Measurements from ENCODE around the gene ZSCAN30.

The ZSCAN30 gene

DNA sequence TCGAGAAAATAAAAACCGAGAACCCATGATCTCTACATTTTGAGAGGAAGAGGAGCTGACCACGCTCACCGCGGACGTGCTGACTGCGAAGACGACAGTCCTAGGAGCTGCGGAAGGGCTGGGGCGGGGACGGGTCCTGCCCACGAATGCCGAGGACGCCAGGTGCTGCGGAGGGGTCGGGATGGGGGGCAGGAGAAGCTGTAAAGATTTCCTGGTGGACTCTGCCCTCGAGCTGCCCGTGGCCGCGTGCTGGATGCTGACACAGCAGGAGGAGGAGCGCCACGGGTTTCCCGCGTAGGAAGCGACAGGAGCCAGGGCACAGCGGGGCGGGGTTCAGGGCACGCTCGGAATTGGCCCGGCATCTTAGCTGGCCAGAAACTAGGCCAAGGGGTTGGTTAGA lies 22.2 kb downstream of the ZSCAN30 start:
- DNase-seq (ENCODE audit: low read depth), result no peak
- H3K4me3 ChIP-seq (ENCODE audit: low read depth, low read length), result no peak overlapping the region
- TF ChIP-seq, protein P1, sequence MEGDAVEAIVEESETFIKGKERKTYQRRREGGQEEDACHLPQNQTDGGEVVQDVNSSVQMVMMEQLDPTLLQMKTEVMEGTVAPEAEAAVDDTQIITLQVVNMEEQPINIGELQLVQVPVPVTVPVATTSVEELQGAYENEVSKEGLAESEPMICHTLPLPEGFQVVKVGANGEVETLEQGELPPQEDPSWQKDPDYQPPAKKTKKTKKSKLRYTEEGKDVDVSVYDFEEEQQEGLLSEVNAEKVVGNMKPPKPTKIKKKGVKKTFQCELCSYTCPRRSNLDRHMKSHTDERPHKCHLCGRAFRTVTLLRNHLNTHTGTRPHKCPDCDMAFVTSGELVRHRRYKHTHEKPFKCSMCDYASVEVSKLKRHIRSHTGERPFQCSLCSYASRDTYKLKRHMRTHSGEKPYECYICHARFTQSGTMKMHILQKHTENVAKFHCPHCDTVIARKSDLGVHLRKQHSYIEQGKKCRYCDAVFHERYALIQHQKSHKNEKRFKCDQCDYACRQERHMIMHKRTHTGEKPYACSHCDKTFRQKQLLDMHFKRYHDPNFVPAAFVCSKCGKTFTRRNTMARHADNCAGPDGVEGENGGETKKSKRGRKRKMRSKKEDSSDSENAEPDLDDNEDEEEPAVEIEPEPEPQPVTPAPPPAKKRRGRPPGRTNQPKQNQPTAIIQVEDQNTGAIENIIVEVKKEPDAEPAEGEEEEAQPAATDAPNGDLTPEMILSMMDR (IDR thresholded peaks at IDR 0.05; ENCODE audit: low read depth, low read length, missing control alignments), result no peak

DNA sequence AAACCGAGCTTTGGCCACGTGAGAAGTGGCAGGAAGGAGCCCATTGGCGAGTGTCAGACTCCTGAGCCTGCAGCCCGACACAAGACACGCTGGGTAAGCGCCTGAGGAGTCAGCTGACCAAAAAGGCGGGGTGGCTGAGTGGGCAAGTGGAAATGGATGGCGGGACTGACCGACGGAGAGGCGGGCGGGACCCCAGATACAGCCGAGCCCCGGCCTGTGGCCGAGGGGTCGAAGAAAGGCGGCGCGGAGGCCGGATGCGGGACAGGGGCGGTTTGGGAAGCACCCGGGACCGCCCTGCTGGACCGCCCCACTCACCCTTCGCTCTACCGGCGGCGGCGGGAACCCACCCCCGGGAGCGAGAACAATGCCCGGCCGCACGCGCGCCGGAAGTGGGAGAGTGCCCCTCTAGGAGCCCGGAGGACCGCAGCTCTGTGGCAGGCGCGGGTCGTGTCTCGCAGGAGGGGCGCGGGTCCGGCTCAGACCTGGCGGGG lies 22.8 kb downstream of the ZSCAN30 start:
- H3K4me3 ChIP-seq (ENCODE audit: low read depth, low read length), result no peak overlapping the region
- no peak for DNase-seq (ENCODE audit: low read depth)
- TF ChIP-seq, protein P1 (IDR thresholded peaks at IDR 0.05; ENCODE audit: low read depth, low read length, missing control alignments), result no peak

DNA sequence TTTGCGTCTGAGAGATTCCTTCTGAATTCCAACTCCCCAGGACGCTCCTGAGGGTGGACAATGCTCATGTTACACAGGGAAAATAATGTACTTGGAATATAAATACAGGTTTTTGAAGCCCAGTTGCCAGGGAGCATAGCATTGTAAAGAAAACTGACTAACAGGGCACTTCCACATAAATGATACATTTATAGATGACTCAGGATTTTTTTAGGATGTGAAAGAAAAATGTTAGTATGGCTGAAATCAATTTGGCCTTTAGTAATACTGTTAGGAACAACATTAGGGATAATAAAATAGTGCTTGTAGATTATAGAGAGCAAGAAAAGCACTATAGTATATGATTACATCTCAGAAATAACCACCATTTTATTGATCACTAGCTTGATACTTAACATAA lies 25.6 kb downstream of the ZSCAN30 start:
- no peak overlapping the region for H3K4me3 ChIP-seq (ENCODE audit: low read depth, low read length)
- DNase-seq (ENCODE audit: low read depth), result no peak
- TF ChIP-seq, protein P1 (IDR thresholded peaks at IDR 0.05; ENCODE audit: low read depth, low read length, missing control alignments), result no peak

DNA sequence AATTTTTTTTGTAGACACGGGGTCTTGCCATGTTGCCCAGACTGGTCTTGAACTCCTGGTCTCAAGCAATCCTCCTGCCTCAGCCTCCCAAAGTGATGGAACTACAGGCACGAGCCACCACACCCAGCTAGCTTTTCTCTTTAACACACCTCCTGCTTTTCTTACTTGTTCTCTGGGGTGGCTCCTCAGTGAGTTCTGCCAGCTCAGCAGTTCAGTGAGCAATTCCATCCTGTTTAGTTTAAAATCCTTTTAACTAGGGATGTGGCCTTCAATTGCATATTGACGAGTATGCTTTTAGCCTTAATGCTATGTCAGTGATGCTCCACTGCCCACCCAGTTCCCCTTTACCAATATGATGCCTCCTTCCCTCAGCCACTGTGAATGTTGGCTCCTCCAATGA lies 33.1 kb downstream of the ZSCAN30 start:
- no peak overlapping the region for H3K4me3 ChIP-seq (ENCODE audit: low read depth, low read length)
- TF ChIP-seq, protein P1 (IDR thresholded peaks at IDR 0.05; ENCODE audit: low read depth, low read length, missing control alignments), result no peak
- no peak for DNase-seq (ENCODE audit: low read depth)

DNA sequence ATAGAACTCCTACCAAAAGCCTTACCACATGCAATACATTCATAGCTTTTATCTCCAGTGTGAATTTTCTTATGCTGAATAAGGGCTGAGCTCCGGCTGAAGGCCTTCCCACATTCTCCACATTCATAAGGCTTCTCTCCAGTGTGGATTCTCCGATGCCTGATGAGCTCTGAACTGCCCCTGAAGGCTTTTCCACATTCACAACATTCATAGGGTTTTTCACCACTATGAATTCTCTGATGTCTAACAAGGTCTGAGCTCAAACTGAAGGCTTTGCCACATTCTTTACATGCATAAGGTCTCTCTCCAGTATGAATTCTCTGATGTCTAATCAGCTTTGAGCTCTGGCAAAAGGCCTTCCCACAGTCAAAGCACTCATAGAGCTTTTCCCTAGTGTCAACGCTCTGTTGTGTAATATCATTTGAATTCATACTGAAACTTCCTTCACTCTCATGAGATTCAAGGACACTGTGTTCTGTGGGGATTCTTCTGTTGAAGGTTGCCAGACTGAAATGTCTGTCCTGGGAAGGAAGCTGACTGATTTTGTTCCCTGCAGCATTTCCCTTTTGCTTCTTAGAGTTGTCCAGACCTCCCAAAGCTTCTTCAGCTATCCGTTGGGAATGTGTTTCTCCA lies 36.3 kb downstream of the ZSCAN30 start:
- H3K4me3 ChIP-seq (ENCODE audit: low read depth, low read length), result no peak overlapping the region
- DNase-seq (ENCODE audit: low read depth), result no peak
- TF ChIP-seq, protein P1 (IDR thresholded peaks at IDR 0.05; ENCODE audit: low read depth, low read length, missing control alignments), result no peak

DNA sequence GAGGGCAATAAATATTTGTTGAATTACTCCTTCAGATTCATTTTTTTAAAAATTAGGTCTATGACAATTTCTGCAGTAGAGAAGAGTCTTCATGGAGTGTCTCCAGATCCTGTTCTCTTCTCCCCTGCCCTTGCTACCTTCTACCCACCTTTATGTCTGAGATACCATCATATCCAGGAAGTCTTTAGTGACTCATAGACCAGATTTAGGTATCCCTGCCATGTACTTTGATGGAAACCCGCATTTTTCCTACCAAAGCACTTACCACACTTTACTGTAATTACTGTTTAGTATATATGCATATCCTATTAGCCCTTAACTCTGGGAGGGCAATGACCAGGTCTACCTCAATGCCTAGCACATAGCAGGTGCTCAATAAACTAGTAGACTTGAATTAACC lies 37.6 kb downstream of the ZSCAN30 start:
- DNase-seq (ENCODE audit: low read depth), result no peak
- TF ChIP-seq, protein P1 (IDR thresholded peaks at IDR 0.05; ENCODE audit: low read depth, low read length, missing control alignments), result no peak
- no peak overlapping the region for H3K4me3 ChIP-seq (ENCODE audit: low read depth, low read length)

DNA sequence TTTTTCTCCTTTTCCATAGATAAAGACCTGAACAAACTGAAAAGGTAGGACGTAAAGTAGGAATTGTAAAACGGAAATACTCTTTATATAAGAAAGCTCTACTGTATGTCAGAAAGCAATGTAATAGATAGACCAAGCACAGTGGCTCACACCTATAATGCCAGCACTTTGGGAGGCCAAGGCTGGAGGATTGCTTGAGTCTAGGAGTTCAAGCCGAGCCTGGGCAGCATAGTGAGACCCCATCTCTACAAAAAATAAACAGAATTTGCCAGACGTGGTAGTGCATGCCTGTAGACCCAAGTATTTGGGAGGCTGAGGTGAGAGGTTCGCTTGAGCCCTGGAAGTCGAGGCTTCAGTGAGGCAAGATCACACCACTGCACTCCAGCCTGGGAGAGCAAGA lies 41.6 kb downstream of the ZSCAN30 start:
- no peak for DNase-seq (ENCODE audit: low read depth)
- no peak overlapping the region for H3K4me3 ChIP-seq (ENCODE audit: low read depth, low read length)
- TF ChIP-seq, protein P1 (IDR thresholded peaks at IDR 0.05; ENCODE audit: low read depth, low read length, missing control alignments), result no peak
